ENCODE data around the gene FBXL22.
A peak's percentile ranks its signal among the peaks of the same experiment; 100 is the strongest.

Gene FBXL22

GRCh38 chr15:63595065-63595464 lies 2.1 kb upstream of the FBXL22 start:
- no peak for ATAC-seq

- no peak for ATAC-seq
These were observed 1.5 kb upstream of the FBXL22 start for GRCh38 chr15:63595688-63596087.

GRCh38 chr15:63596676-63597037 lies 530 bp upstream of the FBXL22 start:
- no peak for ATAC-seq

- no peak for ATAC-seq
These were observed 634 bp downstream of the FBXL22 start for GRCh38 chr15:63597821-63598220.

- ATAC-seq, result no peak
These were observed 1.6 kb downstream of the FBXL22 start for GRCh38 chr15:63598473-63599400.

GRCh38 chr15:63599401-63600000 lies 2.3 kb downstream of the FBXL22 start:
- peak in 1 of 2 donors; percentile 16 for ATAC-seq

- peak in 1 of 2 donors; percentile 1 for ATAC-seq
These were observed 2.9 kb downstream of the FBXL22 start for GRCh38 chr15:63600001-63600615.

GRCh38 chr15:63600616-63601025 lies 3.4 kb downstream of the FBXL22 start:
- peak; percentile 82 to 85 for ATAC-seq

GRCh38 chr15:63601026-63601703 lies 4.0 kb downstream of the FBXL22 start:
- ATAC-seq, result peak; percentile 4 to 6

- ATAC-seq, result no peak
These were observed 4.6 kb downstream of the FBXL22 start for GRCh38 chr15:63601704-63602185.

GRCh38 chr15:63602595-63602994 lies 5.4 kb downstream of the FBXL22 start:
- no peak for ATAC-seq

- ATAC-seq, result no peak
These were observed 6.3 kb downstream of the FBXL22 start for GRCh38 chr15:63603516-63603915.

- no peak for ATAC-seq
These were observed 7.1 kb downstream of the FBXL22 start for GRCh38 chr15:63604281-63604680.

GRCh38 chr15:63605036-63605435 lies 7.8 kb downstream of the FBXL22 start:
- ATAC-seq, result no peak

- peak; percentile 71 to 72 for ATAC-seq
These were observed 8.6 kb downstream of the FBXL22 start for GRCh38 chr15:63605816-63606215.

GRCh38 chr15:63606308-63606707 lies 9.1 kb downstream of the FBXL22 start:
- ATAC-seq, result no peak

- no peak for ATAC-seq
These were observed 11.8 kb downstream of the FBXL22 start for GRCh38 chr15:63608989-63609388.

- ATAC-seq, result no peak
These were observed 12.3 kb downstream of the FBXL22 start for GRCh38 chr15:63609448-63609847.

GRCh38 chr15:63610209-63610841 lies 13.1 kb downstream of the FBXL22 start:
- ATAC-seq, result peak; percentile 87 to 91

- ATAC-seq, result no peak
These were observed 14.0 kb downstream of the FBXL22 start for GRCh38 chr15:63611177-63611576.

- no peak for ATAC-seq
These were observed 15.1 kb downstream of the FBXL22 start for GRCh38 chr15:63612300-63612699.

- no peak for ATAC-seq
These were observed 18.7 kb downstream of the FBXL22 start for GRCh38 chr15:63615935-63616334.

Measured in activated CD4-positive, CD25-positive, alpha-beta regulatory T cell treated with anti-CD3 and anti-CD28 coated beads, Interleukin-2, amount 50 U/mL, for 24 hours (primary cell).